Pancreas (tissue), 10 donors: ENCODE measurements around the gene NDRG4. TPM values are rescaled to one million over a fixed set of nuclear protein-coding genes. Genes with fewer than 3 reads are reported as not detected.

Experiments
- ATAC-seq, 4 donors: fragments of 200-7000 bp; cut with Tn5 transposase; one replicate each; pipeline versions ENCODE4 v1.8.0 to v1.9.1; 2020; ENCODE audit warnings: mild to moderate bottlenecking in 4 of 4, moderate library complexity in 4 of 4
- DNase-seq, 6 donors: peaks; one replicate each; pipeline ENCODE4 v3.0.0-alpha.2; 2020
- FAIRE-seq: peaks from 2 replicates; lab custom pipeline; 2012; peaks lifted over from hg19 to GRCh38; lab: Jason Lieb, UNC
- H3K27ac ChIP-seq, 4 donors: fragments of 200-600 bp; sonication (generic); 1 replicate in 3 of 4; 2 replicates in 1 of 4; pipeline versions ENCODE4 v1.5.0 to v1.8.0; 2020
- H3K27me3 ChIP-seq, 4 donors: fragments of 200-600 bp; one replicate each; pipeline ENCODE4 v1.8.0; 2021
- H3K36me3 ChIP-seq, 3 donors: fragments of 200-600 bp; sonication (generic) in 1 of 3; one replicate each; pipeline versions ENCODE4 v1.5.0 to v1.8.0; 2020 to 2021
- H3K4me1 ChIP-seq, 3 donors: fragments of 200-600 bp; one replicate each; pipeline ENCODE4 v1.8.0; 2021
- H3K4me3 ChIP-seq, 4 donors: fragments of 200-600 bp; sonication (generic) in 2 of 4; one replicate each; pipeline versions ENCODE4 v1.5.0 to v1.8.0; 2020 to 2021
- H3K9me3 ChIP-seq, 4 donors: fragments of 200-600 bp; one replicate each; pipeline ENCODE4 v1.8.0; 2021
- CTCF ChIP-seq, 4 donors: fragments of 200-600 bp; sonication (generic) in 3 of 4; IDR thresholded peaks; one replicate each; pipeline versions ENCODE4 v1.5.0 to v1.8.0; 2021; ENCODE audit warnings: antibody characterized with exemption in 4 of 4
- WGBS, 2 donors: extraction: QIAGEN DNeasy Blood & Tissue Kit; methylation state at CpG; one replicate each; pipeline ENCODE4 v1.1.7; 2013; 5-methylcytosine and 5-hydroxymethylcytosine counted together
- intact Hi-C, 3 donors: fragments of 100-400 bp; cut with DNase I; formaldehyde crosslinking; loops; one replicate each; pipeline versions ENCODE4 v1.11.1 to v1.14.2; 2022
- polyA plus RNA-seq, 2 donors: library from polyadenylated mRNA; stranded (reverse); fragments of 200-250 nt; gene quantifications; one replicate each; pipeline ENCODE4 v1.2.3, GENCODE V29; 2013
- total RNA-seq, 6 donors: library from RNA; stranded (reverse); fragmentation: NEBNext Ultra II Directional in 4 of 6; extraction: Animal tissue kit (Norgen Biotek cat#: 25700) in 4 of 6; gene quantifications; one replicate each; pipeline versions ENCODE4 v1.2.1 to v1.2.4, GENCODE V29; 2021 to 2023
- donor health status: healthy with polysubstance abuse.
- donor health status: DM: no; HTN: no; CAD: no; lungs with moderate emphysema.
- donor health status: DM: no; HTN: no; CAD: no.
- donor health status: control.
- donor health status: control.
- donor health status: Bipolar disorder and iron deficiency.
- donor health status: DM: yes; HTN: yes; CAD: no.
- donor health status: DM: no; HTN: no; CAD: no.
- donor health status: DM: no; HTN: no; CAD: no.
- donor health status: DM: yes; HTN: yes; CAD: no.

Gene NDRG4
- total and polyA plus RNA-seq, 8 donors = 2.0 to 25.8 (median 4.1) TPM

- H3K4me1 ChIP-seq = no peaks in the 10 kb centered on the region
- H3K4me3 ChIP-seq = no peak overlapping the region
- DNase-seq (no peak), ATAC-seq (no peak), FAIRE-seq (no peak)
- no peaks in the 10 kb centered on the region for H3K27me3 ChIP-seq
- H3K36me3 ChIP-seq = no peaks in the 10 kb centered on the region
- H3K27ac ChIP-seq = no peak overlapping the region
- 85 to 96% methylated on average over 3 of the region's 3 CpGs for WGBS, 2 donors
- no peaks in the 10 kb centered on the region for H3K9me3 ChIP-seq
- TF ChIP-seq CTCF (IDR thresholded peaks at IDR 0.05) = no peak
- intact Hi-C loops = no loop called here
These were observed 47.3 kb upstream of the NDRG4 start for GRCh38 chr16:58452640-58453039.

DNA sequence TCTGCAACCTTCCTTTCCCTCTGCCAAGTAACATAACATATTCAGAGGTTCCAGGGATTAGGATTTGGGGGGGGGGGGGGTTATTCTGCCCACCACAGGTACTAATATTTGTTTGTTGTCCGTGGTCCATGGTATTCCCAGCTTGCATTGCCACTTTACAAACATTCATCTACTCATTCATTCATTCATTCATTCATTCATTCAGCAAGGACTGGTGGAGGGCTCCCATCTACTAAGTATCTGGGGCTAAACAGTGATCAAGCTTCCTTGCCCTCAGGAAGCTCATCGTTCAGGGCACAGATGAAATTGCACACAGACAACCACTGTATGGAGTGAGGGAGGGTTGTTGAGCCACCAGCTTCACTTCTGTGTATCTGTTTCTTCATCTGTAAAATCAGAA is 45.8 kb upstream of the NDRG4 start:
- FAIRE-seq = no peak
- H3K9me3 ChIP-seq = no peaks in the 10 kb centered on the region
- no peak for ATAC-seq
- no peak overlapping the region for H3K27ac ChIP-seq
- H3K27me3 ChIP-seq = no peaks in the 10 kb centered on the region
- no peak overlapping the region for H3K4me3 ChIP-seq
- no peaks in the 10 kb centered on the region for H3K36me3 ChIP-seq
- no peak for DNase-seq
- intact Hi-C loops = no loop called here
- whole genome bisulfite sequencing, 2 donors = 63 to 80% methylated on average over 2 of the region's 2 CpGs
- TF ChIP-seq CTCF (IDR thresholded peaks at IDR 0.05) = no peak
- no peaks in the 10 kb centered on the region for H3K4me1 ChIP-seq

DNA sequence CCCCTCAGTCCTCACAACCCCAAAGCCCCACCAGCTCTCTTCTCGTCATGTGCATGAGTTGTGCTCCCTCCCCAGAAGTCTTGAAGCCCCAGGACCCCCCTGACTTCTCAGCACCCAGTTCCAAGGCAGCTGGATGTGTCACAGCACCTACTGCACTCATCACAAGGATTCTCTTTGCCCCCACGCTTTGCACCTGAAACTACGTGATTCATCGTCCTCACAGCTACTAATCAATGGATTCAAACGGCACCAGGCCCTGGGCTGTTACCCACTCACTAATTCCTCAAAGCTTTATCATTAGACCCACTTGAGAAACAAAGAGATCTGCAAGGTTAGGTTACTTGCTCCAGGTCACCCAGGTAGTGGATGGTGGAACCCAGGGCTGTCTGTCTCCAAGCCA is 45.1 kb upstream of the NDRG4 start:
- Histone ChIP-seq H3K36me3 (no peaks in the 10 kb centered on the region), H3K4me1 (no peaks in the 10 kb centered on the region), H3K9me3 (no peaks in the 10 kb centered on the region), H3K4me3 (no peak overlapping the region), H3K27ac (no peak overlapping the region), H3K27me3 (no peaks in the 10 kb centered on the region)
- WGBS, 2 donors = 57% methylated on average over 5 of the region's 5 CpGs
- DNase-seq (no peak), FAIRE-seq (no peak), ATAC-seq (no peak)
- intact Hi-C loops = no loop called here
- TF ChIP-seq CTCF (IDR thresholded peaks at IDR 0.05) = no peak

GRCh38 chr16:58455750-58456149 is 44.2 kb upstream of the NDRG4 start:
- H3K36me3 ChIP-seq = no peaks in the 10 kb centered on the region
- FAIRE-seq = no peak
- WGBS, 2 donors = 66 to 81% methylated on average over 2 of the region's 2 CpGs
- intact Hi-C loops = no loop called here
- no peak overlapping the region for H3K27ac ChIP-seq
- H3K4me3 ChIP-seq = no peak overlapping the region
- no peak for DNase-seq
- no peaks in the 10 kb centered on the region for H3K27me3 ChIP-seq
- ATAC-seq = no peak
- no peaks in the 10 kb centered on the region for H3K4me1 ChIP-seq
- H3K9me3 ChIP-seq = no peaks in the 10 kb centered on the region
- no peak for TF ChIP-seq CTCF (IDR thresholded peaks at IDR 0.05)

- WGBS, 2 donors = 21 to 23% methylated on average over 3 of the region's 3 CpGs
- Histone ChIP-seq H3K4me1 (no peaks in the 10 kb centered on the region), H3K9me3 (no peaks in the 10 kb centered on the region), H3K36me3 (no peaks in the 10 kb centered on the region), H3K27me3 (no peaks in the 10 kb centered on the region), H3K27ac (no peak overlapping the region), H3K4me3 (no peak overlapping the region)
- no peak for TF ChIP-seq CTCF (IDR thresholded peaks at IDR 0.05)
- intact Hi-C loops = no loop called here
- ATAC-seq = no peak
- no peak for FAIRE-seq
- DNase-seq = no peak
These were observed 43.8 kb upstream of the NDRG4 start for GRCh38 chr16:58456193-58456592.
